HL-60 (cell line): ENCODE data around the gene SUSD4.

ENCODE experiments used
- DNase-seq, 2 experiments: peaks; one replicate each; pipeline ENCODE4 v3.0.0-alpha.2; 2010 to 2020; ENCODE audit warnings: low read depth in 1 of 2, low spot score in 1 of 2
- H3K27ac ChIP-seq: fragments of 250-450 bp; sonication (Bioruptor Pico); replicated peaks from 2 replicates; pipeline ENCODE4 v1.5.1; 2020; ENCODE audit warnings: mild to moderate bottlenecking, moderate library complexity
- H3K27me3 ChIP-seq: fragments of 250-450 bp; sonication (Bioruptor Pico); 2 replicates; pipeline ENCODE4 v1.5.1; 2021; ENCODE audit warnings: mild to moderate bottlenecking, moderate library complexity; ENCODE audit not compliant: insufficient read depth, poor library complexity, severe bottlenecking
- H3K4me3 ChIP-seq: replicated peaks from 2 replicates; pipeline ENCODE4 v1.5.1; 2011; ENCODE audit warnings: mild to moderate bottlenecking, control low read depth, low read length; ENCODE audit not compliant: insufficient read depth
- GABPA ChIP-seq: IDR thresholded peaks from 2 replicates; pipeline ENCODE4 v1.6.1; 2012; ENCODE audit warnings: low read depth
- POLR2AphosphoS5 ChIP-seq: IDR thresholded peaks from 2 replicates; pipeline ENCODE4 v1.6.1; 2012; ENCODE audit warnings: low read depth
- SPI1 ChIP-seq: IDR thresholded peaks from 2 replicates; pipeline ENCODE4 v1.6.1; 2012; ENCODE audit warnings: low read depth, mild to moderate bottlenecking, borderline replicate concordance
- TF ChIP-seq, protein P1 (sequence below): IDR thresholded peaks from one replicate; pipeline ENCODE4 v1.5.1; 2011; ENCODE audit warnings: low read length, control low read depth, inconsistent platforms; ENCODE audit not compliant: insufficient read depth
- TF ChIP-seq, protein P2 (sequence below): IDR thresholded peaks from 2 replicates; pipeline ENCODE4 v1.6.1; 2012; ENCODE audit warnings: low read depth; ENCODE audit not compliant: insufficient replicate concordance

Gene SUSD4

DNA sequence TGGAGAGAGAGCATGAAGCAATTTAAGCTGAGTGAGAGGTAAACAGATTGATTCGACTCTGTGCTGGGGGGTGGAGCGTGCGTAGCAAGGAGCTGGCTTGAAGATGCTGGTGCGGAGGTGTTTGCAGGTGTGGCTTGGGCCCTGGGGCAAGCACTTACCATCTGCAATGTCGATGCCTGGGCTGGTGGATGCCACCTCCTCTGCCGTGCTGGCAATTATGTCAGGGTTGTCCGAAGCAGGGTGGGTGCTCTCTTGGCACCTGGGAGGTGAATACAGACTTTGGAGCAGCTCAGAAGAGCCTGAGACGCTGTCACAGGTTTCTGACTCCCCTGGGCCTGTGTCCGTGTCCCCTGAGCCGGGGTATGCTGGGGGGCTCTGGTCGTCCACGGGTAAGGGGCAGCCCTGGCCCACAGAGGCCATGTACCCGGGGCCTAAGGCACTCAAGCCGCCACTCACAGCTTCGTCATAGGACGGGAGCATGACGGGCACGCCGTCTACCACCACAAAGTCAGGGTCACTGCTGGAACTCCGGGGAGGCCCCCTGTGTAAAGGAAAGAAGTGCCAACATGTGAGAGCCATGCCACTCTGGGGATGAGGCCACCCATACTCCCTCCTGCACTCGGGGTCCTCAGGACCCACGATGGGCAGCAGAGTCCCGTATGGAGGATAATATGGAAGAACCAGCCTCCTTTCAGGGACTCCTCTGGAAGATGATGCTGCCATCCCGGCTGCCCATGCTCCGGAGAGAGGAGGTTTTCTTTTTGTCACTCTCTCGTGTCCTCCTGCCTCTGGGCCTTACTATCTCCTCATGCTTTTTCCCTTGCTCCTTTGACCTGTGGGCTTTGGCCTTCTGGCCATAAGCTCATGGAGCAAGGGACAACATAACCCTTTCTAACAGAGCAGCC, 140.6 kb downstream of the SUSD4 start:
- no peak for TF ChIP-seq SPI1
- no peak for TF ChIP-seq GABPA
- TF ChIP-seq, protein P1, sequence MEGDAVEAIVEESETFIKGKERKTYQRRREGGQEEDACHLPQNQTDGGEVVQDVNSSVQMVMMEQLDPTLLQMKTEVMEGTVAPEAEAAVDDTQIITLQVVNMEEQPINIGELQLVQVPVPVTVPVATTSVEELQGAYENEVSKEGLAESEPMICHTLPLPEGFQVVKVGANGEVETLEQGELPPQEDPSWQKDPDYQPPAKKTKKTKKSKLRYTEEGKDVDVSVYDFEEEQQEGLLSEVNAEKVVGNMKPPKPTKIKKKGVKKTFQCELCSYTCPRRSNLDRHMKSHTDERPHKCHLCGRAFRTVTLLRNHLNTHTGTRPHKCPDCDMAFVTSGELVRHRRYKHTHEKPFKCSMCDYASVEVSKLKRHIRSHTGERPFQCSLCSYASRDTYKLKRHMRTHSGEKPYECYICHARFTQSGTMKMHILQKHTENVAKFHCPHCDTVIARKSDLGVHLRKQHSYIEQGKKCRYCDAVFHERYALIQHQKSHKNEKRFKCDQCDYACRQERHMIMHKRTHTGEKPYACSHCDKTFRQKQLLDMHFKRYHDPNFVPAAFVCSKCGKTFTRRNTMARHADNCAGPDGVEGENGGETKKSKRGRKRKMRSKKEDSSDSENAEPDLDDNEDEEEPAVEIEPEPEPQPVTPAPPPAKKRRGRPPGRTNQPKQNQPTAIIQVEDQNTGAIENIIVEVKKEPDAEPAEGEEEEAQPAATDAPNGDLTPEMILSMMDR = no peak
- TF ChIP-seq, protein P2, sequence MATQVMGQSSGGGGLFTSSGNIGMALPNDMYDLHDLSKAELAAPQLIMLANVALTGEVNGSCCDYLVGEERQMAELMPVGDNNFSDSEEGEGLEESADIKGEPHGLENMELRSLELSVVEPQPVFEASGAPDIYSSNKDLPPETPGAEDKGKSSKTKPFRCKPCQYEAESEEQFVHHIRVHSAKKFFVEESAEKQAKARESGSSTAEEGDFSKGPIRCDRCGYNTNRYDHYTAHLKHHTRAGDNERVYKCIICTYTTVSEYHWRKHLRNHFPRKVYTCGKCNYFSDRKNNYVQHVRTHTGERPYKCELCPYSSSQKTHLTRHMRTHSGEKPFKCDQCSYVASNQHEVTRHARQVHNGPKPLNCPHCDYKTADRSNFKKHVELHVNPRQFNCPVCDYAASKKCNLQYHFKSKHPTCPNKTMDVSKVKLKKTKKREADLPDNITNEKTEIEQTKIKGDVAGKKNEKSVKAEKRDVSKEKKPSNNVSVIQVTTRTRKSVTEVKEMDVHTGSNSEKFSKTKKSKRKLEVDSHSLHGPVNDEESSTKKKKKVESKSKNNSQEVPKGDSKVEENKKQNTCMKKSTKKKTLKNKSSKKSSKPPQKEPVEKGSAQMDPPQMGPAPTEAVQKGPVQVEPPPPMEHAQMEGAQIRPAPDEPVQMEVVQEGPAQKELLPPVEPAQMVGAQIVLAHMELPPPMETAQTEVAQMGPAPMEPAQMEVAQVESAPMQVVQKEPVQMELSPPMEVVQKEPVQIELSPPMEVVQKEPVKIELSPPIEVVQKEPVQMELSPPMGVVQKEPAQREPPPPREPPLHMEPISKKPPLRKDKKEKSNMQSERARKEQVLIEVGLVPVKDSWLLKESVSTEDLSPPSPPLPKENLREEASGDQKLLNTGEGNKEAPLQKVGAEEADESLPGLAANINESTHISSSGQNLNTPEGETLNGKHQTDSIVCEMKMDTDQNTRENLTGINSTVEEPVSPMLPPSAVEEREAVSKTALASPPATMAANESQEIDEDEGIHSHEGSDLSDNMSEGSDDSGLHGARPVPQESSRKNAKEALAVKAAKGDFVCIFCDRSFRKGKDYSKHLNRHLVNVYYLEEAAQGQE = no peak

DNA sequence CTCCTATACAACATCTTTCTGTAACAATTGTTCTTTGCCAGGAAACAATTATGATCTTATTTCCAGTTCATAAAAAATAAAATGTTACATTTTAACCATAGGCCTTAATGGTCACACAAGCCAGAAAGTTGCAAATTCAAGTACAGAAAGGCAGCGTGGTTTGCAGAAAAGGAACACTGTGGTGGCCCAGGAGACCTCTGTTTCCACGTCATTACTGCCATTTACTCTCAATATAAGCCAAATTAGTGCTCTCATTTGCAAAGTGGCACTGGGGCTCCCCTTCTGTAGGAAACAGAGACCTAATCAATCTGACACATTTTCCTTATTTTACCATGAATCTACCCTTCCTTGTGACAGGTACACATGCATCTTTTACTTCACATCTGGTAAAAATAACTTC, 141.6 kb downstream of the SUSD4 start:
- H3K27ac ChIP-seq = no peak overlapping the region
- TF ChIP-seq GABPA = no peak
- no peak for TF ChIP-seq POLR2AphosphoS5
- no peak for TF ChIP-seq SPI1
- H3K27me3 ChIP-seq = no peaks in the 10 kb centered on the region
- no peak for DNase-seq
- H3K4me3 ChIP-seq = no peak overlapping the region

More for the DNA sequence above, 140.6 kb downstream of the SUSD4 start:
- Histone ChIP-seq H3K4me3 (no peak overlapping the region), H3K27me3 (no peaks in the 10 kb centered on the region), H3K27ac (no peak overlapping the region)
- no peak for DNase-seq

DNA sequence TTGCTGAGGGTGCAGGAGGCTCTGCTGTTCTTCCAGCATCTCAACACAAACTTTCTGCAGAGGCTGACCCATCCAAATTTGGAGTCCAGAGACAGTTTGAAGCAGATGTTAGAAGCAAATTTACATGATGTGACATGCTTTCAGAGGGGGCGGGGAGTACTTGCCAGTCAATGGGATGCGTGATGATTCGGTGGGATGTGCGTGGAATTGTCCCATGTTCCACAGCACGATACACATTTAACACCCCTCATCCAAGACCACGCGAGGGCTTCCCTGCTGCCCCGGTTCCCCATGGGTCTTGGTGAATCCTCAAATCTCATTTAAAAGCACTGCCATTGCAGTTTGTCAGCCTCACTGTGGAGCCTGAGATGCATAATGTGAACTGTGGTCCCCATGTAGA, 142.3 kb downstream of the SUSD4 start:
- TF ChIP-seq GABPA = no peak
- TF ChIP-seq, protein P1 = no peak
- no peak for TF ChIP-seq SPI1
- no peak for TF ChIP-seq POLR2AphosphoS5
- TF ChIP-seq, protein P2 = no peak

DNA sequence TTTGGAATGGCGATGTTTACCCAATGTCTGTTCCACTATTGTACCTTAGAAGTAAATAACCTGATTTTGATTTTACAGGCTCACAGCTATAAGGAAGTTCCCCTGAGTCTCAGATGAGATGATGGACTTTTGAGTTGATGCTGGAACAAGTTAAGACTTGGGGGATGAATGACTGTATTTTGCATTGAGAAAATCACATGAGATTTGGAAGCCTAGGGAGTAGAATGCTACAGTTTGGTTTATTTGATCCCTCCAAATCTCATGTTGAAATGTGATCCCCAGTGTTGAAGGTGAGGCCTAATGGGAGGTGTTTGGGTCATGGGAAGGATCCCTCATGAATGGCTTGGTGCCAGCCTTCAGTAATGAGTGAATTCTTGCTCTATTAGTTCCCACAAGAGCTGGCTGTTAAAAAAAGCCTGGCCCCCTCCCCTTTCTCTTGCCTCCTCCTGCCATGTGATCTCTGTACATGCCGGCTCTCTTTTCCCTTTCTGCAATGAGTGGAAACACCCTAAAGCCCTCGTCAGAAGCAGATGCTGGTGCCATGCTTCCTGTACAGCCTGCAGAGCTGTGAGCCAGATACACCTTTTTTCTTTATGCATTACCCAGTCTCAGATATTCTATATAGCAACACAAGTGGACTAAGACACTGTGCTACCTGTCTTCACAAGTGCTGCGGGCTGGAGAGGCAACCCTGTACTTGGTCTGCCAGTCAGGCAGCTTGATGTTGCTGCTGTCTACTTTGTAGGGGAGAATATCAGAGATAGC, 143.9 kb downstream of the SUSD4 start:
- Histone ChIP-seq H3K27me3 (no peaks in the 10 kb centered on the region), H3K27ac (no peak overlapping the region), H3K4me3 (no peak overlapping the region)
- TF ChIP-seq, protein P2 = no peak
- TF ChIP-seq SPI1 = no peak
- TF ChIP-seq POLR2AphosphoS5 = no peak
- TF ChIP-seq, protein P1 = no peak
- TF ChIP-seq GABPA = no peak
- DNase-seq = no peak

More for the DNA sequence above, 142.3 kb downstream of the SUSD4 start:
- Histone ChIP-seq H3K27me3 (no peaks in the 10 kb centered on the region), H3K4me3 (no peak overlapping the region), H3K27ac (no peak overlapping the region)
- no peak for DNase-seq
